ENCODE results near the gene NCAM2.

The NCAM2 gene

GRCh38 chr21:21029164-21029563 lies 31.0 kb downstream of the NCAM2 start:
- DNase-seq, result no peak

DNA sequence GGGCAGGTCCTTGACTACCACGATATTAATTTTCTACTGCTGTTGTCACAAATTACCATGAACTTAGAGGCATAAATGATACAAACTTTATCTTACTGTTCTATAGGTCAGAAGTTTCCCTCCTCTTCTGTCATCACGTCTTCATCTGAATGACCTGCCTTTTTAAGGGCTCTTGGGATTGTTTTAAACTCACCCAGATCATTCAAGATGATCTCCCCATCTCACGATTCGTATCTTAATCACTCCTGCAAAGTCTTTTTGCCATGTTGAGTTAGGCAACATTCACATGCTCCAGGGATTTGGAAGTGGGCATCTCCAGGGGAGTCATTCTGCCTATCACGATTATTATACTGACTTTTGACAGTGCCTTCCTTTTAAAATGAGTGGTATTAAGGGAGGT lies 32.1 kb downstream of the NCAM2 start:
- DNase-seq, result no peak

- no peak for DNase-seq
Measured at GRCh38 chr21:21034036-21034435, 35.8 kb downstream of the NCAM2 start.

DNA sequence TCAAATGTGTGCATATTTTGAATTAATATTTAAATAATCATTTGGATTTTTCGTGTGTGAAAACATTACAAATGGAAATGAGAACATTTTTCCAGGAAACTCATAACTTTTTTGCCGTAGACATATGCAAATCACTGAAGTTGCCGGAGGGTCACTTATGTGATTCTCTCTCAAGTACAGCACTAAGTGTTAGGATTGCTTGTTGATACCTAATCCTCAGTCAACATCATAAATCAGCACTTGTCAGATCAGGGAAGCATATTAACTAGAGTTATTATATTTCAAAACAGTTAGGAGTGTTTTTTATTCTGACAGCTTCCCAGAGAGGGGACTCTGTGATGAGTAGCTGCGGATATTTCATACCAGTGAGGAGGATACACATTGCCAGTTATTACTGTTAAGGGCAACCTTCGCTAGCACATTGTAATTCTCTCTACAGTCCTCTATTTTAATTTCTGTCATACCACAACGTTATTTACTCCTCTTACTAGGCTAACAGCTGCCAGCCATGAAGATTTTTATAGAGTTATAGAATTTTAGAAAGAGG lies 41.5 kb downstream of the NCAM2 start:
- no peak for DNase-seq

GRCh38 chr21:21045518-21045917 lies 47.3 kb downstream of the NCAM2 start:
- no peak for DNase-seq

GRCh38 chr21:21046063-21046462 lies 47.9 kb downstream of the NCAM2 start:
- no peak for DNase-seq

DNA sequence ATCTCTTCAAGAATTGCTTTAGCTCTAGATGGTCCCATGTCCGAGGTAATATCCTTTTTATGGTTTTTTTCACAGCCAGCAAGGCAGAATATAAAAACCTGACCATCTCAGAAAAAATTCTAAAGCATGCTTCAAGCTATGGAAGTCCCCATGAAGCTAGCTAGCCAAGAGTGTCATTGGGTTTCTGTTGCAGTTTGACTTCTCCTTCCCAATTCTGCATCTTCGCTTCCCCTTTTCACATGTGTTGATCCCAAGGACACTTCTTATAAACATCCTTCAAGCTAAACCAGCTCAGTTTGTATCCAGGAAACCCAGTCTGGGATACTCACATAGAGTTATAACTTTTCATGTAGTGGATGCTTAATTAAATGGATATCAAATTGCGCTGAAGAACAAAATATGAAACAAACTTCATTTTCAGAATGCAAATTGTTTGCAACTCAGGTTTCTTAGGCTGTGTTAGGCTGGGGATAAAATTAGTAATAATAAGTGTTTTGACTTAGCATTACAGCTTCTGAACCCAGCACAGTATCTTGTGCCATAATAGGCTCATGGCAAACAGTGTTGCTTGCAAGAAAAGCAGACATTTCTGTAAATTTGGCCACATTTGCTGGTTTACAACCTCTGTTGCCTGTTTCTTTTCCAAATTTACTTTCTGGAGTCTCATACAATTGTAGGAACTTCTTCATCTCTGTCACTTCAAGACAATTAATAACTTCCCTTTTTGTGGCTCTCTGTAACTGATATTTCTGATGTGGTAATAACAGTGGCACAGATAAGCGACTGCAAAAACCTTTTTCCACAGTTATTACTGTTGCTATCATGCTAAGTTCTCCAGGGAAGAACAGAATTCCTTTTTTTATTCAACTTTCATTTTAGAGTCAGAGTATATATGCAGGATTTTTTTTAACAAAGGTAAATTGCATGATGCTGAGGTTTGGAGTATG lies 53.2 kb downstream of the NCAM2 start:
- no peak for DNase-seq

- no peak for DNase-seq
Measured at GRCh38 chr21:21052672-21053071, 54.5 kb downstream of the NCAM2 start.

- DNase-seq, result no peak
Measured at GRCh38 chr21:21057349-21058062, 59.3 kb downstream of the NCAM2 start.

GRCh38 chr21:21063828-21064227 lies 65.6 kb downstream of the NCAM2 start:
- DNase-seq, result no peak

GRCh38 chr21:21064353-21064752 lies 66.1 kb downstream of the NCAM2 start:
- no peak for DNase-seq

DNA sequence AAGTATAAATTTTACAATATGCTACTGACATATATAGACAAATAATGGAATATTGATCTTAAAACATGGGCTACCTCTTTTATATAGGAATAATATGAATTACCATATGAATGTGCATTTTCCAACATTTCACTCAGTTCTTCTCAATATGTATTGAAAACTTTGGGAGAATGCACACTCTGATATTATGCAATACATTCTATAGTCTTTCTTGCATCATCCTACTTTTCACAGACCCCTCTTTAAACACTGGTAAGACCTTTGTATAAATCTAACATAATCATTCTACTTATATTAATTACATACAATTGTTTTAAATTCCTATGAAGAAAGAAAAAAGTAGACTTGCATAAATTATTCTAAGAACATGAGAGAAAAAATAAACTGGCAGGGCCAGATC lies 69.2 kb downstream of the NCAM2 start:
- no peak for DNase-seq

DNA sequence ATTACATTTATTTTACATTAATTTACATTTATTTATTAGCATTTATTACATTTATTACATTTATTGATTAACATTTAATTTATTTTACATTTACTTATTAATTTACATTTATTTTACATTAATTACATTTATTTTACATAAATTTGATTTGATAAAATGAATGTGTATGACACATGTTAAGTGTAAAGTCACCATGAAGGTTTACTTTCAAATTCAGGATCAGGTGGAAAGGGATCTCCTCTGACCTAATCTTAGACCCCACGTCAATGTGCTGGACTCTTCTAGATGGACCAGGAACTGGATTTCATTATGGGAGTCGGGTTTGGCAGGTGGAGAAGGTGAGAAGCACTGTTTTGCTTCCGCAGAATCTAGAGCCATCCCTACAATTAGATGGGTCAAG lies 76.1 kb downstream of the NCAM2 start:
- no peak for DNase-seq

DNA sequence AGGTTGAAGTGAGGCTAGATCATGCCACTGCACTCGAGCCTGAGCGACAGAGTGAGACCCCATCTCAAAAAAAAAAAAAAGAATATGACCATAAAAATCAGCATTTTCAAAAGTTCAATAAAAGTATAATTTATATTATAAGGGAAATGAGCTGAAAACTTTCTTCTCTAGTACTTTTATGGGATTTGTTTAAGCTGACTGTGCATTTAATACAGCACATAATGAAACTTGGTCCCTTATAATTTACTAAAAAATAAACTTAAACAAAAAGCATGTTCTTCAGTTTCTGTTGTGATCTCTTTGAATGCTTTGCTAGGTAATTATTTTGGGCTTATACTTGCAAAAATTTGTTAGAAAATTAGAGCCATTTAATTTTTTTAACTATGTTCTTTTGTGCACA lies 77.8 kb downstream of the NCAM2 start:
- no peak for DNase-seq

GRCh38 chr21:21076491-21076890 lies 78.3 kb downstream of the NCAM2 start:
- DNase-seq, result no peak

DNA sequence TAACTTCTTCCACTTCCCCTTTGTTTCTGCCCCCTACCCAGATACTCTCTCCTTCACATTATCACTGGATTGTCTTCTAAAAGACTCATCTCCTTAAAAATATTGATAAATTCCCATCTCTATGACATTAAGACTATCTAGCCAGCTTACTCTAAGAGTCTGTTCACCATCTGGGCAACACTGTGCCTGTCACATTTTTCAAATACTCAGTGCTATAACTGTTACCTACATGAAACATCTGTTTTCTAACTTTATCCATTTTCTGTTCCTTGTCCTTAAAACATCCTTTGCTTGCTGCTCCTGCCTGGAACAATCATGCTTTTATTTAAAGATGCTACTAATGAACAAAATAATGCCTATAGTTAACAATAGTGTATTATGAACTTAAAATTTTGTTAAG lies 81.4 kb downstream of the NCAM2 start:
- DNase-seq, result no peak

DNA sequence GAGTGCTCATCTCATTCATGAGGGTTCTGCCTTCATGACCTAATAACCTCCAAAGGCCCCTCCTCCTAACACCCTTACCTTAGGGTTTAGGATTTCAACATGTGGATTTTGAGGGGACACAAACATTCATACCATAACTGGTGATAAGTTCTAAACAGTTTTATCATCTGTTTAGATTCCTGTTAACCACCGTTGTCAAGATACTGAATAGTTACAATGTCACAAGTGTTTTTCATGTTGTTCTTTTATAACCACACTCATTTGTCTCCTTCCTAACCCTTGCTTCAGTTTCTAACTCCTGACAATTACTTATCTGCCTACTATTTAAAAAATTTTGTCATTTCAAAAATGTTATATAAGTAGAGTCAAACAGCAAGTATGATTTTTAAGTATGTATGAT lies 86.0 kb downstream of the NCAM2 start:
- DNase-seq, result no peak

DNA sequence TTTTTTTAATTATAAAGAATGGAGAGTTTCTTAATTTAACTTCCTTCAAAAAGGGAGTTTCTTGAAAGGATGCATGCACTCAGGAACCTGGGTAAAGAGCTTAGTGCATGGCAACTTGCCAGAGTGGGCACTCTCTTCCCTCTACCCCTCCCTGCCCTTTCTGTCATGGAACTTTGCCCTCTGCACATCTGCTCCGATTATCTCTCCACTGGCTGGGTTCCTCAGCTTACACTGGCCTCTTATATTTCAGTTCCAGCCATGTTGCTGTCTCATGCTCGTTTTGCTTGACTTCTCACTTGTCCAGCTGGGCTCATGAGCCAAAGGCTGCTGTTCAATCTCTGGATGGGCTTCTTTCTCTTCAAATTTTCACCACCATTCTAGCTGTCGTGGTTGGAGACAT lies 87.0 kb downstream of the NCAM2 start:
- no peak for DNase-seq

GRCh38 chr21:21096956-21097355 lies 98.7 kb downstream of the NCAM2 start:
- no peak for DNase-seq

DNA sequence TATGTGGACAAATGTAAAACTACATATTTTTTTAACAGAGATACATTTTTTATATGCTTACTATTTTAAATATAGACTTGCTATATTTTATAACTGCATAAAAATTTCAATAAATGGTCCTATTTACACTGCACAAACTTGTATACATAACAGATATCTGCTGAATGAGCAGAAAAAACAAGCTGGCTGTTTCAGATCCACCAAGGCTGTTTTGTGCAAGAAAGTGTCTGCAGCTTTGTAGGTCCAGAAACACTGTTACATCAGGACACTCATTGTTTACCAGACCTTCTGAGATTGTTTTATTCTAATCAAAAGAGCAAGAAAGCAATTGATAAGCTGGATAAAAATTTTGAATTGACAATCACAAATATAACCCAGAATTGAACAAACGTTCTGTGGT lies 99.3 kb downstream of the NCAM2 start:
- no peak for DNase-seq

- DNase-seq, result no peak
Measured at GRCh38 chr21:21101911-21102310, 103.7 kb downstream of the NCAM2 start.

- no peak for DNase-seq
Measured at GRCh38 chr21:21102896-21103295, 104.7 kb downstream of the NCAM2 start.

- DNase-seq, result no peak
Measured at GRCh38 chr21:21103692-21104091, 105.5 kb downstream of the NCAM2 start.

DNA sequence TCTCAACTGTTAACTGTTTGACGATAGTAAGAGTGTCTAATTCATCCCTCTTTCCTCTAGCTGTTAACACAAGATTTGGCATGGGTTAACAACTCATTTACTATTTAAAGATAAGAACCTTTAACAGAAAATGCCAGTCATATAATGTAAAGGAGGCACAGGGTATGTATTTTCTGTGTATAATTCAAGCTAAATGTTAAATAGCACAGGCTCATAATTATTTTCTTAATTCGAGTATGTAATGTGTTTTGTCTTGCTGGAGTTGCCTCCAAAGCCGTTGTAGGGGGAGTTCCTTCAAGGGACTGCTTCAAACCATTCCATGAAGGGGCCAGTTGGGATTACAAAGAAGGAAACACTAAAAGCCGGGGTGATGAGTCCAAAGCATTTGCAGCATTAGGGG lies 111.5 kb downstream of the NCAM2 start:
- no peak for DNase-seq

Measured in stimulated activated CD4-positive, alpha-beta T cell treated with anti-CD3 and anti-CD28 coated beads, Interleukin-2, amount 100 ng/mL, for 24 hours (primary cell).